Forelimb muscle (tissue), 1 donor: ENCODE measurements around the gene GAK. TPM values are rescaled to one million over a fixed set of nuclear protein-coding genes. Genes with fewer than 3 reads are reported as not detected.

Experiments used
- DNase-seq: peaks from one replicate; pipeline ENCODE4 v3.0.0-alpha.2; 2013; ENCODE audit warnings: low read depth
- polyA plus RNA-seq: library from polyadenylated mRNA; unstranded; fragments of 120-200 nt; gene quantifications from one replicate; pipeline ENCODE4 v1.2.1, GENCODE V29; 2013; ENCODE audit not compliant: insufficient read length

GAK gene
- polyA plus RNA-seq, 1 donor: 34.6 TPM

GRCh38 chr4:872241-872981, 59.7 kb downstream of the GAK start:
- DNase-seq: no peak

GRCh38 chr4:871484-871883, 60.6 kb downstream of the GAK start:
- no peak for DNase-seq

DNA sequence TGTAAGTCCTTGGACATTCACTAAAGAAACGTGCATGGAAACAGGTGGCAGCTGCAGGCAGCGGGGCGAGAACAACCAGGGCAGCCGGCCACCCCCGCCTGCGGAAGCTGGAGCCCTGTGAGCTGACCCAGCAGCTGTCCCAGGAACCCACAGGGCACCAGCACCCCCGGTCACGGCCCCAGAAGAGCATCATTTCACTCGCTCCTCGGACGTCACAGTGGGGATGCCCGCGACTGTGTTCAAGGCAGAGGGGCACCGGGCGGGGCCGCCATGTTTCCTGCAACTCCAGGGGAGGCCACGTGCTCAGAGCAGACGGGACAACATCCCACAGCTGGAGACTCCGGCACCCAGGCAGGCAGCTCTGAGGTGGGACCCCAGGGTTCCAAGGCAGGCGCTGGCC, 61.2 kb downstream of the GAK start:
- DNase-seq: no peak

DNA sequence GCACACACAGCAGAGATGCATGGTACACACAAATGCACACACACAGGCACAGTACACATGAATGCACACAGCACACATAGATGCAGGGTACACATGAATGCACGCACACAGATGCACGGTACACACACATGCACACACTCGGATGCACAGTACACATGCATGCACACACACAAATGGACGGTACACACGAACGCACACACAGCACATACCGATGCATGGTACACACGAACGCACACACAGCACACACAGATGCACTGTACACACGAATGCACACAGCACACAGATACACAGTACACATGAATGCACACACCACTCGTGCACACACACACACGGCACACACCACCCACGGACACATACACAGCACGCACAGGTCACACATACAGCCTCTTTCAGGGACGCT, 62.3 kb downstream of the GAK start:
- no peak for DNase-seq

- DNase-seq: no peak
These were observed 63.7 kb downstream of the GAK start for GRCh38 chr4:868421-868820.

- no peak for DNase-seq
These were observed 64.4 kb downstream of the GAK start for GRCh38 chr4:867526-868250.

- DNase-seq: no peak
These were observed 65.2 kb downstream of the GAK start for GRCh38 chr4:866761-867390.

DNA sequence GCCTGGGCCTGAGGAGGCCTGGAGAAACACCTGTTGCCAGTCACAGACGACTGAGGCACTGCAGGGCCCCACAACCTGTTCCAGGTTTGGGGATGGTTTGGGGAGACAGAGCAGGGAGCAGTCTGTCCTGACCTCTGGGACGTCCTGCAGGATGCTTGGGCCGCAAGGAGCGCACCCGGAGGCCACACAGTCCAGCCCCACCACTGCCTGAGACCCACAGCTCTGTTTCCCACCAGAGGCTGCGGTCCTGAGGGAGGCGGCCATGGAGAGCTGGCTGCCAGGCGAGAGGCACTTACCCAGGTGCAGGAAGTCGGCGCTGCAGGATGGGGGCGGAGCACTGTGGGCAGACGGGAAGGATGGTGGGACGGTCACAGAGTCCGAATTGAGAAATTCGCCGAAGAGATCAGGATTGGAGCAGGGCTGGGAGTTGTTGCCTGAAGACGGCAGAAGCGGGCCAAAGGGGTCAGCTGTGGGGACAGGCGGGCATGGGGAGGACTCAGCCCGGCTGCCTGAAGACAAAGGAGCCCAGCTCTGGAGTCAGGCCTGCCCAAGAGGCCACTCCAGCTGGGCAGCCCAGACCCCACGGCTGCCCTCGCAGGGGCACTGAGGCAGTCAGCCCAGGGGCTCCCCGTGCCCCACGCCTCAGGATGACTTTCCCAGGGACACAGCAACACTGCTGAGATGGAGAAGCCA, 65.9 kb downstream of the GAK start:
- DNase-seq: no peak

- no peak for DNase-seq
These were observed 66.5 kb downstream of the GAK start for GRCh38 chr4:865572-865971.

DNA sequence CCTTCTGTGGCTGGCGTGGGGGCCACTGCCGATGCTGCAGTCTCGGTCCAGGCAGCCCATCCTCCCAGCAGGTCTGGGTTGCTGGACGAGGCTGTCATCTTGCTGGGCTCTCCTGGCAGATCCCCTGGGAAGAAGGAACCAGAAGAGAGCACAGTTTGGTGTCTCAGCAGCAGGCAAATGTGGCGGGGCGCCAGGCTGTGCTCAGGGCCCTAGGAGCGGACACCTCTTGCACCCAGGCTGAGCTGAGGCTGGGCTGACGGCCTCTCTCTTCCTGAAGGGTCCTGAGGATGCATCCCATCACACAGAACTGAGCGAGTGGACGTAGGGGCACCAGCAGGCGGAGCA, 67.0 kb downstream of the GAK start:
- no peak for DNase-seq

GRCh38 chr4:864456-865120, 67.5 kb downstream of the GAK start:
- DNase-seq: no peak

- DNase-seq: no peak
These were observed 71.6 kb downstream of the GAK start for GRCh38 chr4:860561-860960.

- no peak for DNase-seq
These were observed 72.6 kb downstream of the GAK start for GRCh38 chr4:859496-859895.

- no peak for DNase-seq
These were observed 73.2 kb downstream of the GAK start for GRCh38 chr4:858831-859451.

GRCh38 chr4:858041-858481, 74.1 kb downstream of the GAK start:
- no peak for DNase-seq

- DNase-seq: no peak
These were observed 74.7 kb downstream of the GAK start for GRCh38 chr4:857461-857860.

GRCh38 chr4:856225-856901, 75.8 kb downstream of the GAK start:
- no peak for DNase-seq

GRCh38 chr4:855880-856224, 76.3 kb downstream of the GAK start:
- DNase-seq: no peak

- DNase-seq: no peak
These were observed 77.8 kb downstream of the GAK start for GRCh38 chr4:854356-854755.

GRCh38 chr4:853416-853781, 78.7 kb downstream of the GAK start:
- DNase-seq: no peak
